OCI-LY3 (cell line): ENCODE results near the gene KRT73.

Experiments used
- H2AFZ ChIP-seq: fragments of 200-600, 300-600 bp; shearing (Covaris generic); 2 replicates; pipeline ENCODE4 v1.6.0; 2014; ENCODE audit warnings: antibody characterized with exemption, low read depth, low read length
- H3K27ac ChIP-seq: fragments of 200-600, 300-600 bp; sonication (generic); 2 replicates; pipeline ENCODE4 v1.5.1; 2014; ENCODE audit warnings: mild to moderate bottlenecking, low read length, moderate library complexity, mixed read lengths
- H3K27me3 ChIP-seq: fragments of 200-600, 300-600 bp; sonication (generic); 2 replicates; pipeline ENCODE4 v1.6.1; 2014; ENCODE audit warnings: low read depth, low read length, mixed read lengths
- H3K36me3 ChIP-seq: fragments of 200-600, 300-600 bp; sonication (generic); replicated peaks from 2 replicates; pipeline ENCODE3; 2014; ENCODE audit warnings: low read depth, low read length, mixed read lengths
- H3K4me1 ChIP-seq: fragments of 300-600, 200-600 bp; sonication (generic); 2 replicates; pipeline ENCODE4 v1.6.1; 2014; ENCODE audit warnings: low read length, mixed read lengths
- H3K4me2 ChIP-seq: fragments of 200-600, 300-600 bp; sonication (generic); 2 replicates; pipeline ENCODE4 v1.6.1; 2014; ENCODE audit warnings: low read length, mixed read lengths
- H3K4me3 ChIP-seq: fragments of 300-600, 200-600 bp; sonication (generic); 2 replicates; pipeline ENCODE4 v1.5.1; 2014; ENCODE audit warnings: antibody characterized with exemption, mild to moderate bottlenecking, low read length, moderate library complexity
- H3K79me2 ChIP-seq: fragments of 300-600, 200-600 bp; shearing (Covaris generic); 2 replicates; pipeline ENCODE4 v1.6.1; 2014; ENCODE audit warnings: mild to moderate bottlenecking, low read length, mixed read lengths
- H3K9ac ChIP-seq: fragments of 300-600, 200-600 bp; shearing (Covaris generic); 2 replicates; pipeline ENCODE4 v1.6.0; 2014; ENCODE audit warnings: mild to moderate bottlenecking, low read length, moderate library complexity
- H3K9me3 ChIP-seq: fragments of 200-600, 300-600 bp; shearing (Covaris generic); 2 replicates; pipeline ENCODE4 v1.6.1; 2014; ENCODE audit warnings: low read length, mixed read lengths; ENCODE audit not compliant: insufficient read depth
- H4K20me1 ChIP-seq: fragments of 200-600, 300-600 bp; sonication (generic); 2 replicates; pipeline ENCODE4 v1.6.1; 2016; ENCODE audit warnings: low read length, mixed read lengths; ENCODE audit not compliant: insufficient read depth
- CTCF ChIP-seq: fragments of 200-600, 300-600 bp; sonication (generic); IDR thresholded peaks from 2 replicates; pipeline ENCODE4 v1.5.1; 2014; ENCODE audit warnings: antibody characterized with exemption, low read length, low read depth
- EZH2phosphoT487 ChIP-seq: fragments of 200-600 bp; shearing (Covaris generic); IDR thresholded peaks from 2 replicates; pipeline ENCODE4 v1.6.1; 2018; ENCODE audit warnings: antibody characterized with exemption, mixed run types, low read depth

KRT73 gene

GRCh38 chr12:52628111-52628507 is 9.8 kb upstream of the KRT73 start:
- TF ChIP-seq EZH2phosphoT487 = no peak
- no peak for TF ChIP-seq CTCF
- H3K4me2 ChIP-seq = no peak overlapping the region
- H3K9me3 ChIP-seq = no peaks in the 10 kb centered on the region
- no peak overlapping the region for H3K4me3 ChIP-seq
- no peaks in the 10 kb centered on the region for H3K36me3 ChIP-seq
- no peaks in the 10 kb centered on the region for H3K79me2 ChIP-seq
- peaks cover 39% of the 10 kb centered on the region for H3K27me3 ChIP-seq
- H2AFZ ChIP-seq = no peak overlapping the region
- no peak overlapping the region for H3K9ac ChIP-seq
- no peak overlapping the region for H3K27ac ChIP-seq
- H4K20me1 ChIP-seq = no peaks in the 10 kb centered on the region
- peaks cover 5% of the 10 kb centered on the region; the same call in 1 of the 2 replicates for H3K4me1 ChIP-seq

GRCh38 chr12:52627395-52628110 is 9.2 kb upstream of the KRT73 start:
- Histone ChIP-seq H3K9me3 (no peaks in the 10 kb centered on the region), H3K9ac (no peak overlapping the region), H3K4me1 (peaks cover 5% of the 10 kb centered on the region; the same call in 1 of the 2 replicates), H2AFZ (no peak overlapping the region), H3K79me2 (no peaks in the 10 kb centered on the region), H4K20me1 (no peaks in the 10 kb centered on the region), H3K36me3 (no peaks in the 10 kb centered on the region), H3K27ac (no peak overlapping the region), H3K27me3 (peaks cover 43% of the 10 kb centered on the region), H3K4me2 (no peak overlapping the region), H3K4me3 (no peak overlapping the region)
- TF ChIP-seq CTCF (no peak), EZH2phosphoT487 (no peak)

- H3K9me3 ChIP-seq = no peaks in the 10 kb centered on the region
- H4K20me1 ChIP-seq = no peaks in the 10 kb centered on the region
- TF ChIP-seq EZH2phosphoT487 = no peak
- TF ChIP-seq CTCF = no peak
- H3K4me1 ChIP-seq = peaks cover 6% of the 10 kb centered on the region
- no peaks in the 10 kb centered on the region for H3K36me3 ChIP-seq
- no peak overlapping the region for H2AFZ ChIP-seq
- no peak overlapping the region for H3K4me3 ChIP-seq
- no peaks in the 10 kb centered on the region for H3K79me2 ChIP-seq
- no peak overlapping the region for H3K27ac ChIP-seq
- H3K9ac ChIP-seq = no peak overlapping the region
- H3K4me2 ChIP-seq = no peak overlapping the region
- peaks cover 40% of the 10 kb centered on the region for H3K27me3 ChIP-seq
These were observed 4.0 kb upstream of the KRT73 start for GRCh38 chr12:52622349-52622748.

- Histone ChIP-seq H3K27ac (no peak overlapping the region), H3K4me3 (no peak overlapping the region), H3K4me1 (peaks cover 6% of the 10 kb centered on the region), H3K27me3 (peaks cover 21% of the 10 kb centered on the region), H2AFZ (no peak overlapping the region), H3K36me3 (no peaks in the 10 kb centered on the region), H4K20me1 (no peaks in the 10 kb centered on the region), H3K9me3 (no peaks in the 10 kb centered on the region), H3K79me2 (no peaks in the 10 kb centered on the region), H3K4me2 (no peak overlapping the region), H3K9ac (no peak overlapping the region)
- no peak for TF ChIP-seq EZH2phosphoT487
- TF ChIP-seq CTCF = no peak
These were observed 507 bp upstream of the KRT73 start for GRCh38 chr12:52618866-52619265.
